ENCODE data around the gene CD2BP2. TPM values are rescaled to one million over a fixed set of nuclear protein-coding genes. Genes with fewer than 3 reads are reported as not detected.

The CD2BP2 gene
- total and polyA plus RNA-seq, 9 of the 15 experiments (the other 6 are each of a cell fraction or from before 2014, with no cell fraction given) = 3.9 to 51.1 (median 32.8) TPM

- no peak for TF ChIP-seq HINFP (tag; conservative IDR thresholded peaks at IDR 0.05; ENCODE audit: low read depth)
- no peak for TF ChIP-seq RBM15 (IDR thresholded peaks at IDR 0.05; ENCODE audit: insufficient read depth, low read length)
- TF ChIP-seq ZC3H8 (IDR thresholded peaks at IDR 0.05) = no peak
- no peak for TF ChIP-seq CGGBP1 (CRISPR knock-in tag; IDR thresholded peaks at IDR 0.05)
- TF ChIP-seq SMARCE1 (IDR thresholded peaks at IDR 0.05) = 0 out of 2 replicates have a peak, but pooled peaks have one; percentile 24
- TF ChIP-seq COPS2 (conservative IDR thresholded peaks at IDR 0.05) = no peak
- TF ChIP-seq E4F1 (CRISPR knock-in tag; IDR thresholded peaks at IDR 0.05; ENCODE audit: borderline replicate concordance) = no peak
- no peak for TF ChIP-seq RBM22 (IDR thresholded peaks at IDR 0.05; ENCODE audit: low read depth, low read length, poor library complexity, severe bottlenecking)
- no peak for TF ChIP-seq PHF21A (IDR thresholded peaks at IDR 0.05; ENCODE audit: borderline replicate concordance, low read depth)
- TF ChIP-seq TEAD2 (tag; IDR thresholded peaks at IDR 0.05) = no peak
- TF ChIP-seq ETS1 (conservative IDR thresholded peaks at IDR 0.05; ENCODE audit: control insufficient read depth, low read depth, low read length) = no peak
Measured at GRCh38 chr16:30371248-30371816, 16.2 kb upstream of the CD2BP2 start (continued).
